HG03378 (cell line): ENCODE data around the gene ST8SIA2.

Source experiments
- ATAC-seq: cut with Tn5 transposase; IDR thresholded peaks from one replicate; pipeline ENCODE4 v1.9.1; 2021; ENCODE audit warnings: mild to moderate bottlenecking, moderate library complexity; ENCODE audit not compliant: unreplicated experiment

Gene ST8SIA2

GRCh38 chr15:92395098-92395635 is 1.5 kb downstream of the ST8SIA2 start:
- ATAC-seq, result no peak

GRCh38 chr15:92399271-92399950 is 5.7 kb downstream of the ST8SIA2 start:
- ATAC-seq, result no peak

GRCh38 chr15:92400573-92400972 is 6.9 kb downstream of the ST8SIA2 start:
- no peak for ATAC-seq

- ATAC-seq, result no peak
Observed at GRCh38 chr15:92400980-92401787, 7.5 kb downstream of the ST8SIA2 start.

- ATAC-seq, result no peak
Observed at GRCh38 chr15:92402751-92403150, 9.1 kb downstream of the ST8SIA2 start.

- ATAC-seq, result no peak
Observed at GRCh38 chr15:92405942-92406341, 12.3 kb downstream of the ST8SIA2 start.

GRCh38 chr15:92407321-92407720 is 13.6 kb downstream of the ST8SIA2 start:
- no peak for ATAC-seq

GRCh38 chr15:92407916-92408315 is 14.2 kb downstream of the ST8SIA2 start:
- ATAC-seq, result no peak

GRCh38 chr15:92409006-92409405 is 15.3 kb downstream of the ST8SIA2 start:
- no peak for ATAC-seq

GRCh38 chr15:92409521-92409920 is 15.8 kb downstream of the ST8SIA2 start:
- no peak for ATAC-seq

- ATAC-seq, result no peak
Observed at GRCh38 chr15:92410537-92410936, 16.9 kb downstream of the ST8SIA2 start.

- no peak for ATAC-seq
Observed at GRCh38 chr15:92411256-92411655, 17.6 kb downstream of the ST8SIA2 start.

- ATAC-seq, result no peak
Observed at GRCh38 chr15:92413510-92413909, 19.8 kb downstream of the ST8SIA2 start.

GRCh38 chr15:92415639-92416297 is 22.1 kb downstream of the ST8SIA2 start:
- no peak for ATAC-seq

GRCh38 chr15:92416557-92416956 is 22.9 kb downstream of the ST8SIA2 start:
- ATAC-seq, result no peak

GRCh38 chr15:92417716-92418115 is 24.0 kb downstream of the ST8SIA2 start:
- no peak for ATAC-seq

- ATAC-seq, result no peak
Observed at GRCh38 chr15:92418864-92419263, 25.2 kb downstream of the ST8SIA2 start.

GRCh38 chr15:92421976-92422375 is 28.3 kb downstream of the ST8SIA2 start:
- no peak for ATAC-seq

GRCh38 chr15:92425578-92426225 is 32.0 kb downstream of the ST8SIA2 start:
- ATAC-seq, result no peak

- ATAC-seq, result no peak
Observed at GRCh38 chr15:92429378-92430068, 35.8 kb downstream of the ST8SIA2 start.

- no peak for ATAC-seq
Observed at GRCh38 chr15:92430069-92430440, 36.4 kb downstream of the ST8SIA2 start.
